KMS-11 (cell line): Measurements from ENCODE around the gene PPP1R9A.

Source experiments
- H2AFZ ChIP-seq: fragments of 200-600 bp; sonication (generic); 2 replicates; pipeline ENCODE4 v1.6.1; 2016; ENCODE audit warnings: antibody characterized with exemption, mixed run types, low read depth
- H3K27ac ChIP-seq: fragments of 200-600 bp; sonication (generic); 2 replicates; pipeline ENCODE4 v1.6.1; 2016; ENCODE audit warnings: mild to moderate bottlenecking, mixed run types
- H3K27me3 ChIP-seq: fragments of 200-600 bp; sonication (generic); 2 replicates; pipeline ENCODE4 v1.6.1; 2017; ENCODE audit warnings: mild to moderate bottlenecking, low read depth, mixed run types, moderate library complexity; ENCODE audit not compliant: insufficient read depth
- H3K36me3 ChIP-seq: fragments of 200-600 bp; sonication (generic); 2 replicates; pipeline ENCODE4 v1.6.1; 2017; ENCODE audit warnings: mild to moderate bottlenecking, mixed run types; ENCODE audit not compliant: insufficient read depth
- H3K4me1 ChIP-seq: fragments of 200-600 bp; sonication (generic); 2 replicates; pipeline ENCODE4 v1.6.1; 2016; ENCODE audit warnings: mild to moderate bottlenecking, low read depth, mixed run types; ENCODE audit not compliant: poor library complexity, severe bottlenecking
- H3K4me2 ChIP-seq: fragments of 200-600 bp; sonication (generic); 2 replicates; pipeline ENCODE4 v1.7.0; 2016; ENCODE audit warnings: mild to moderate bottlenecking, mixed run types
- H3K4me3 ChIP-seq: fragments of 200-600 bp; sonication (generic); IDR thresholded peaks from 2 replicates; pipeline ENCODE4 v1.6.1; 2017; ENCODE audit warnings: low read depth, low read length, mixed read lengths; ENCODE audit not compliant: insufficient read depth
- H3K79me2 ChIP-seq: fragments of 200-600 bp; sonication (generic); 2 replicates; pipeline ENCODE4 v1.6.1; 2016; ENCODE audit warnings: low read depth, mixed run types; ENCODE audit not compliant: insufficient read depth
- H3K9ac ChIP-seq: fragments of 200-600 bp; sonication (generic); 2 replicates; pipeline ENCODE4 v1.6.1; 2016; ENCODE audit warnings: mild to moderate bottlenecking, mixed run types
- H4K20me1 ChIP-seq: fragments of 200-600 bp; sonication (generic); 2 replicates; pipeline ENCODE4 v1.6.1; 2016; ENCODE audit warnings: mild to moderate bottlenecking, mixed run types; ENCODE audit not compliant: insufficient read depth
- CTCF ChIP-seq: fragments of 200-600 bp; sonication (generic); conservative IDR thresholded peaks from 2 replicates; pipeline ENCODE4 v1.6.1; 2017; ENCODE audit warnings: low read depth, mild to moderate bottlenecking, antibody characterized with exemption, low read length, moderate library complexity, mixed read lengths

The PPP1R9A gene

GRCh38 chr7:94974423-94974822 lies 67.0 kb downstream of the PPP1R9A start:
- no peak overlapping the region for H3K9ac ChIP-seq
- H3K4me2 ChIP-seq, result no peak overlapping the region
- H4K20me1 ChIP-seq, result no peaks in the 10 kb centered on the region
- no peak for TF ChIP-seq CTCF
- H3K27ac ChIP-seq, result no peak overlapping the region
- H3K36me3 ChIP-seq, result no peaks in the 10 kb centered on the region
- no peak overlapping the region for H2AFZ ChIP-seq
- no peaks in the 10 kb centered on the region for H3K4me1 ChIP-seq
- H3K27me3 ChIP-seq, result no peaks in the 10 kb centered on the region
- no peak overlapping the region for H3K4me3 ChIP-seq
- H3K79me2 ChIP-seq, result no peaks in the 10 kb centered on the region

GRCh38 chr7:94975336-94975735 lies 67.9 kb downstream of the PPP1R9A start:
- H3K4me1 ChIP-seq, result no peaks in the 10 kb centered on the region
- TF ChIP-seq CTCF, result no peak
- H3K27ac ChIP-seq, result no peak overlapping the region
- H3K4me2 ChIP-seq, result no peak overlapping the region
- H3K79me2 ChIP-seq, result no peaks in the 10 kb centered on the region
- H3K36me3 ChIP-seq, result no peaks in the 10 kb centered on the region
- no peaks in the 10 kb centered on the region for H4K20me1 ChIP-seq
- no peak overlapping the region for H2AFZ ChIP-seq
- no peak overlapping the region for H3K4me3 ChIP-seq
- H3K9ac ChIP-seq, result no peak overlapping the region
- H3K27me3 ChIP-seq, result no peaks in the 10 kb centered on the region

GRCh38 chr7:94980418-94981142 lies 73.2 kb downstream of the PPP1R9A start:
- no peaks in the 10 kb centered on the region for H3K79me2 ChIP-seq

GRCh38 chr7:94995921-94996320 lies 88.5 kb downstream of the PPP1R9A start:
- Histone ChIP-seq H3K79me2 (no peaks in the 10 kb centered on the region), H3K36me3 (no peaks in the 10 kb centered on the region), H2AFZ (no peak overlapping the region), H3K4me3 (no peak overlapping the region), H3K9ac (no peak overlapping the region), H4K20me1 (no peaks in the 10 kb centered on the region), H3K4me1 (no peaks in the 10 kb centered on the region), H3K27me3 (no peaks in the 10 kb centered on the region), H3K27ac (no peak overlapping the region), H3K4me2 (no peak overlapping the region)
- no peak for TF ChIP-seq CTCF

More at GRCh38 chr7:94980418-94981142, 73.2 kb downstream of the PPP1R9A start:
- Histone ChIP-seq H3K4me1 (no peaks in the 10 kb centered on the region), H2AFZ (no peak overlapping the region), H3K36me3 (no peaks in the 10 kb centered on the region), H3K27me3 (no peaks in the 10 kb centered on the region), H4K20me1 (no peaks in the 10 kb centered on the region), H3K4me3 (no peak overlapping the region), H3K9ac (no peak overlapping the region), H3K27ac (no peak overlapping the region), H3K4me2 (no peak overlapping the region)
- TF ChIP-seq CTCF, result no peak
